Measurements from ENCODE around the gene HECTD3.

The HECTD3 gene

GRCh38 chr1:45010855-45011811, at the start of gene HECTD3:
Gene HECTD3, minus strand, starts transcription at chr1:45011324. Its CDS starts 67 bp downstream, at chr1:45011257.
- DNase-seq (ENCODE audit: low read depth), result peak; percentile 54
- TF ChIP-seq CTCF (IDR thresholded peaks at IDR 0.05; ENCODE audit: control insufficient read depth, extremely low read depth, insufficient read depth), result no peak

GRCh38 chr1:45059829-45060228, 48.7 kb upstream of the HECTD3 start:
- no peak overlapping the region for H3K4me3 ChIP-seq (ENCODE audit: low read depth, low read length)
- DNase-seq (ENCODE audit: low read depth), result no peak
- TF ChIP-seq CTCF (IDR thresholded peaks at IDR 0.05; ENCODE audit: control insufficient read depth, extremely low read depth, insufficient read depth), result no peak

More at GRCh38 chr1:45010855-45011811, at the start of gene HECTD3:
- H3K4me3 ChIP-seq (ENCODE audit: low read depth, low read length), result peak within 1 kb of the TSS; percentile 70

- no peak overlapping the region for H3K4me3 ChIP-seq (ENCODE audit: low read depth, low read length)
- no peak for DNase-seq (ENCODE audit: low read depth)
- TF ChIP-seq CTCF (IDR thresholded peaks at IDR 0.05; ENCODE audit: control insufficient read depth, extremely low read depth, insufficient read depth), result no peak
These were observed 46.4 kb upstream of the HECTD3 start for GRCh38 chr1:45057542-45057941.

GRCh38 chr1:45051005-45051772, 40.1 kb upstream of the HECTD3 start:
- H3K4me3 ChIP-seq (ENCODE audit: low read depth, low read length), result no peak overlapping the region
- no peak for DNase-seq (ENCODE audit: low read depth)
- no peak for TF ChIP-seq CTCF (IDR thresholded peaks at IDR 0.05; ENCODE audit: control insufficient read depth, extremely low read depth, insufficient read depth)

- H3K4me3 ChIP-seq (ENCODE audit: low read depth, low read length), result no peak overlapping the region
- no peak for TF ChIP-seq CTCF (IDR thresholded peaks at IDR 0.05; ENCODE audit: control insufficient read depth, extremely low read depth, insufficient read depth)
- DNase-seq (ENCODE audit: low read depth), result no peak
These were observed 35.9 kb upstream of the HECTD3 start for GRCh38 chr1:45047032-45047431.

GRCh38 chr1:45044916-45045315, 33.8 kb upstream of the HECTD3 start:
- no peak for DNase-seq (ENCODE audit: low read depth)
- TF ChIP-seq CTCF (IDR thresholded peaks at IDR 0.05; ENCODE audit: control insufficient read depth, extremely low read depth, insufficient read depth), result no peak
- H3K4me3 ChIP-seq (ENCODE audit: low read depth, low read length), result no peak overlapping the region
